Muscle of arm (tissue), 14 donors: ENCODE results near the gene KDM2B. TPM values are rescaled to one million over a fixed set of nuclear protein-coding genes. Genes with fewer than 3 reads are reported as not detected.

Experiments used
- DNase-seq: peaks from one replicate; pipeline ENCODE4 v3.0.0-alpha.2; 2013
- long read RNA-seq, 11 donors: transcript quantifications; one replicate each; lab custom pipeline, GENCODE V29; 2026
- polyA plus RNA-seq, 12 donors: library from polyadenylated mRNA; unstranded; fragments of 120-200 nt; gene quantifications; one replicate each; pipeline ENCODE4 v1.2.1, GENCODE V29; 2013; ENCODE audit not compliant: insufficient read length in 12 of 12

Gene KDM2B
- 10 to 100 TPM in 11 of 12 donors, not detected in 1; 14.0 to 39.3 (median 24.8) TPM for polyA plus RNA-seq
- long read RNA-seq, donor 1, full-length matches to known transcripts: 1 of 1 reads
- long read RNA-seq, donor 1, partial matches to known transcripts: 0 of 1 reads
- long read RNA-seq, donor 1, other reads (novel, unspliced or antisense): 0 of 1 reads
- long read RNA-seq, donor 2: 0 reads
- long read RNA-seq, donor 3: 0 reads
- long read RNA-seq, donor 4, partial matches to known transcripts: 0 of 1 reads
- long read RNA-seq, donor 4, other reads (novel, unspliced or antisense): 0 of 1 reads
- long read RNA-seq, donor 5, partial matches to known transcripts: 0 of 1 reads
- long read RNA-seq, donor 5, other reads (novel, unspliced or antisense): 0 of 1 reads
- long read RNA-seq, donor 6: 0 reads
- long read RNA-seq, donor 7, partial matches to known transcripts: 0 of 1 reads
- long read RNA-seq, donor 7, other reads (novel, unspliced or antisense): 0 of 1 reads
- long read RNA-seq, donor 8: 0 reads
- long read RNA-seq, donor 9: 0 reads
- long read RNA-seq, donor 10: 0 reads
- long read RNA-seq, donor 11, partial matches to known transcripts: 0 of 1 reads
- long read RNA-seq, donor 11, other reads (novel, unspliced or antisense): 0 of 1 reads

DNA sequence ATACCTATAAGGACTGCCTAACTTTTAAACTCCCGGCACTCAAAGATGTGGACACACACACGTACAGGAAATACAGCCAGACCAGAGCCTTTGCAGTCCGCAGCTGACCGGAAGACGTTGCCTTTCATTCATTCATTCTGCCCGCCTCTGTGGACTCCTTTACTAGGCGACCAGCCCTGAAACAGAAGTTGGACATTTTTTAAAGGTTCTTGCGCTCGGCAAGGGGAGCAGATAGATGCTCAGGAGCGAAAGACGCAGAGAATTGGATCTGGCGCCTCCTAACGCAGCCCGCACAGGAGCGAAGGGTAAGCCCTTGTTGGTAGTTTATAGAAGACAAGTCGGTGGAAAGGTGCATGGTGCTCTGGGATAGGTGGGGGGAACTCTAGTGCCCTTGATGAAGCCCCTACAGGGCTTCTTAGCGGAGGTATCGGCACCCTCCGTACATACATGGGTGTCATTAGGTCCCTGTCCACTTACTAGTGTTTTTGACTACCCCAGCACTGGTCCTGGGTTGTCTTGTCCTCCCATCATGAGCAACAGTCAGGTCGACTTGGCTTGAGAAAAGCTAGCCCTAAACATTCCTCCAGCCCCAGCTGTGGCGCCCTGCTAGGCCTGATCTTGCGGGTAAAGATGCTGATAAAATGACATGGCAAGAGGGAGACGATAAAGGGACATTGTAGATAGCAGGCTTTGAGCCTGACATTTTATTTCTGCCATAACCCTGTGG, at the start of gene KDM2B:
TSS of gene KDM2B (minus strand) at position 65 of the 727 bp plus-strand sequence. CDS start 112 bp downstream, outside the sequence.
- no peak for DNase-seq

DNA sequence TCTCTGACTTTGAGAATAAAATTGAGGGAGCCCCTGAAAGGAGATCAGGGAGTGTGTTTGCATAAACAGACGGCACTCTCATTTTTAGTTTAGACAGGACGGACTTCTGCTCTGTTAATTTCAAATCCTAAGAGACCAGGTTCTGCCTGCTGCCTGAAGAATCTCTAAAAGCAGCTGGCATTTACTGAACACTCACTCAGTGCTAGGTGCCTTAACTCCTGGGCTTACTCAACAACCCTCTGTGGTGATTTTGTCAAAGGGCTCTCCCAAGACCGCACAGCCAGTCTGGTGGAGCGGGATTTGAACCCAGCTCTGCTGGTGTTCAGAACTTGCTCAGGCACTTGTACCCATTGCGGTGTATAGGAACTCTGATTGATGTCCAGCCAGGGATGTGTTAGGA, 47.7 kb upstream of the KDM2B start:
- DNase-seq: no peak

DNA sequence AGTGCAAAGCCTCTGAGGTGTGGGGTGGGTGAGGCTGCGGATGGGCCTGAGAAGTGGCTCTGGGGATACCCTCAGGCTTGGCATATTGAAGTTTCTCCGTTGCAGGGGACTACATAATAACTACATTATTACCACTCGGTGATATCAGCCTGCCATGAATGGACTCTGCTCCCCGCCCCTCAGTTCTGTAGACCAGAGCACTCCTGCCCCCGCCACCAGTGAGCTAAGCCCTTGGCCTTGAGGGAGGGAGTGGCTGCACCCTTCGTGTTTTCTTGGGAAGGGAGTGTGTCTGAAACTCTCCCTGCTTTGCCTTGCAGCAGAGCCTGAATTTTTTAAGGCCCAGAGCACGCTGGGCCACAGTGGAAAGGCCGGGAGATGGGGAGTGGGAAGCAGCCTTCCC, 47.2 kb upstream of the KDM2B start:
- DNase-seq: no peak

DNA sequence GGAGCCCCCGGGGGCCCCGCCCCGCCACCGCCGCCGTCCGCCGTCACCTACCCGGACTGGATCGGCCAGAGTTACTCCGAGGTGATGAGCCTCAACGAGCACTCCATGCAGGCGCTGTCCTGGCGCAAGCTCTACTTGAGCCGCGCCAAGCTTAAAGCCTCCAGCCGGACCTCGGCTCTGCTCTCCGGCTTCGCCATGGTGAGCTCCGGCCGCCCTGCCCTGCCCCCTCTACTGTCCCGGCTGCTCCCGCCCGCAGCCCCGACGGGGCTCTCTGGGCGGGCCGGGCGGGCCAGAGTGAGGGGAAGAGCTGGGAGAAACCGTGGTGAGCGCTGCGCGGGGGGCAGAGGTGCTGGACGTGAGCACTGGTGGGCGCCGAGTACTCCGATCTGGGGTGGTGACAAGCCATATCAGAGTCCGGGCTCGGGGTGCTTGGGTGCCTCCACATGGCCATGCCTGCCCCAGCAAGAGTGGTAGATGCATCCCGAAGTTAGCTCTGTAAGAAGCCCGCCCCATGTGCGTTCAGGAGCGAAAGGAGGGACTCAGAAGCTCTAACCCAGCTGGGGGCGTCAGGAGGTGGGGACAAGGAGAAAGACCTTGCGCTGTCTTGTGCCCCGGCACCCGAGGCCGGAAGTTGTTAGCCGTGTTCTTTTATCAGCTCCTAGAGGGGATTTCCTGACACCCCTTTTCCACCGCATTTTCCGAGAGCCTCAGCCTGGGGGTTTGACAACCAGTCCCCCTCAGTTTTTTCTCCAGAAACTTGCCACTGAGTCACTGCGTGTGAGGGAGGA, 46.2 kb upstream of the KDM2B start:
- peak; percentile 45 for DNase-seq

DNA sequence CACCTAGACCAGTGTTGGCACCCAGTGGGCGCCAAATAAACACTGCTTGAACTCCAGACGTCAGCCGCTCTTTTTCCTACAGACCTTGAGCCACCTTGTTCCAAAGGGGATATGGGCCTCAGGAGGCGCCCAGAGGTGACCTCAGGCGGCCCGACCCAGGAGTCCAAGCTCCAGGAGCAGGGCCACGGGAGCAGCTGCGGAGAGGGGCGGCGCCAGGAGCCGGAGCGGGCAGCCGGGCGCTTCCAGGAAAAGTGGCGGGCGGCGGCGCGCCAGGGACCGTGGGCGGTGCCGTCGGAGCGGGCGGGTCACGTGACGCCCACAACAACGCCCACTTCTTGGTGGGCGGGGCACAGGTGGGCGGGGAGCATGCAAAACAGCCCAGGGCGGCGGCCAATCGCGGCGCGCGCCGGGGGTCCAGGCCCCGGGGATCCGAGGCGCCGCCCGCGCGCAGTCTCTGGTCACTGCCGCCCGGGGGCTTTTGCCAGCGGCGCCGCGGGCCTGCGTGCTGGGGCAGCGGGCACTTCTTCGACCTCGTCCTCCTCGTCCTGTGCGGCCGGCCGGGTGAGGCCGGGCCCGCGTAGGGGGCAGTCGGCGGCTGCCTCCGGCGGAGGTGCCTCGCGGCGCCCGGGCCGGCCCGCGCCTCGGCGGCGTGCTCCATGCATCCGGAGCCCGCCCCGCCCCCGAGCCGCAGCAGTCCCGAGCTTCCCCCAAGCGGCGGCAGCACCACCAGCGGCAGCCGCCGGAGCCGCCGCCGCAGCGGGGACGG, 45.4 kb upstream of the KDM2B start, which contains the start of gene ORAI1:
TSS of gene ORAI1 (plus strand) at position 444 of the 766 bp plus-strand sequence.
- peak; percentile 96 for DNase-seq

DNA sequence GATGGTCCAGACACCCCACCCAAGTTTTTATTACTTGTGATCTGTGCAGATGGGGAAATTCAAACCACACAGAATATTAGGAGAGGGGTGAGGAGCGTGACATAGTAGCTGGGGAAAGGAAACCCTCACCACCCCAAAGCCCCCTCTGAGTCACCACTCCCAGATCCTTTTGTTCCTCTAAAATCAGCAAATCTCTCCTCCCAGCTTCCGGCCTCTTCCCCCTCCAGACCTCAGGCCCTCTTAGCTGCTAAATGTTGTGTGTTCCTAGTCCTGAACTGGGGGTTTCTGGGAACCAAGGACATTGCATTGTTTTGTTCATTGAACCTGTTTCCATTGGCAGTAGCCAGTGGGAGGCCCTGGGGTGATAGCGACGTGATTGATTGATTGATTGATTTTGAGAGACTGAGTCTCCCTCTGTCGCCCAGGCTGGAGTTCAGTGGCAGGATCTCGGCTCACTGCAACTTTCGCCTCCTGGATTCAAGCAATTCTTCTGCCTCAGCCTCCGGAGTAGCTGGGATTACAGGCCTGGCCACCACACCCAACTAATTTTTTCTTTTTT, 39.6 kb upstream of the KDM2B start:
- DNase-seq: no peak

DNA sequence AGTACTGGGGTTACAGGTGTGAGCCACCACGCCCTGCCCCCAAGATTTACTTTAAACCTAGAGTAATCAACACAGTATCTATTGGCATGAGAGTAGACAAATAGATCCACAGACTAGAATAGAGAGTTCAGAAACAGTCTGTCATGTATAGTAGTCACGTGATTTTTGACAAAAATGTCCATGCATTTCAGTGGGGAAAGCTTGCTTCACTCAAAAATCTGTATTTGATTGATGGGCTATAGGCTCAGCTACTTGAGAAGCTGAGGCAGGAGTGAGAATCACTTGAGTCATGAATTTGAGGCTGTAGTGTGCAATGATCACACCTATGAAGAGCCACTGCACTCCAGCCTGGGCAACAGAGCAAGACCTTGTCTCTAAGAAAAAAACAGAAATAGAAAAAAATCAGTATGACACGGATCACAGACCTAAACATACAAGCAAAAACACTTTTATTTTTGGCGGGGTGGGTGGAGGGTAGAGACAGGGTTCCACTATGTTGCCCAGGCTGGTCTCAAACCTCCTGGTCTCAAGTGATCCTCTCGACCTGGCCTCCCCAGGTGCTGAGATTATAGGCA, 37.9 kb upstream of the KDM2B start:
- DNase-seq: no peak

- DNase-seq: no peak
These were observed 34.1 kb upstream of the KDM2B start for GRCh38 chr12:121614872-121615467.

DNA sequence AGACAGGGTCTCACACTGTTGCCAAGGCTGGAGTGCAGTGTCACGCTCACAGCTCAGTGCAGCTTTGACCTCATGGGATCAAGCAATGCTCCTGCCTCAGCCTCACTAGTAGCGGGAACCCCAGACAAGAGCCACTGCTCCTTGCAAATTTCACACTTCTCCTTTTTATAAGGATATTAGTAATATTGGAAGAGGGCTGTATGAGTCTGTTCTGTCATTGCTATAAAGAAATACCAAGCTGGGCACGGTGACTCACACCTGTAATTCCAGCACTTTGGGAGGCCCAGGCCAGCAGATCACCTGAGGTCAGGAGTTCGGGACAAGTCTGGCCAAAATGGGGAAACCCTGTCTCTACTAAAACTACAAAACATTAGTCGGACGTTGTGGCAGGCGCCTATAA, 32.6 kb upstream of the KDM2B start:
- no peak for DNase-seq

DNA sequence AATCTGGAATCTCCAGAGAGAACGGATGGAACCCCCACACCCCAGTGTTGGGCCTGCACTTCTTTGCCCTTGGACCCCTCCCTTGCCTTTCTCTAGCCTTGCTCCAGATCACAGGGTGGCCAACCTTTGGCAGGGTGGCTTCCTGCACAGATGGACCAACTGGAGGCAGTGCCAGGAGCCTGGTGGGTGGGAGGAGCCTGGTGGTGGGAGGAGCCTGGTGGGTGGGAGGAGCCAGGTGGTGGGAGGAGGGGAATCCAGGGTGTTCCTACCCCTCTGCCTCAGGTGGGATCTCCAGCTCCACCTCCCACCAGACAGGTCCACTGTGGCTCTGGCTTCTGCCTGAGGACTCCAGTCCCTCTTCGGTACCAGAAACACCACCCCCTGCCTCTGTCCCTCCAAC, 30.5 kb upstream of the KDM2B start:
- no peak for DNase-seq

GRCh38 chr12:121610239-121611149, 29.7 kb upstream of the KDM2B start:
- no peak for DNase-seq

GRCh38 chr12:121608301-121608700, 27.5 kb upstream of the KDM2B start:
- DNase-seq: no peak

DNA sequence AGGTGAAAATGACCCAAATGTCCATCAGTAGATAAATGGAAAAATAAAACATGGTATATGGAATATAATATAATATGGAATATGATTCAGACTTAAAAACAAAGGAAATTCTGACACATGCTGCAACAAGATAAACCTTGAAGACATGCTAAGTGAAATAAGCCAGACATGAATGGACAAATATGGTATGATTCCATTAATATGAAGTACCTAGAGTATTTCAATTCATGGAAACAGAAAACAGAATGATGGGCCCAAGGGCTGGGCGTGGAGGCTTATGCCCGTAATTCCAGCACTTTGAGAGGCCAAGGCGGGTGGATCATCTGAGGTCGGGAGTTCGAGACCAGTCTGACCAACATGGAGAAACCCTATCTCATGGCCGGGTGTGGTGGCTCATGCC, 22.8 kb upstream of the KDM2B start:
- no peak for DNase-seq

DNA sequence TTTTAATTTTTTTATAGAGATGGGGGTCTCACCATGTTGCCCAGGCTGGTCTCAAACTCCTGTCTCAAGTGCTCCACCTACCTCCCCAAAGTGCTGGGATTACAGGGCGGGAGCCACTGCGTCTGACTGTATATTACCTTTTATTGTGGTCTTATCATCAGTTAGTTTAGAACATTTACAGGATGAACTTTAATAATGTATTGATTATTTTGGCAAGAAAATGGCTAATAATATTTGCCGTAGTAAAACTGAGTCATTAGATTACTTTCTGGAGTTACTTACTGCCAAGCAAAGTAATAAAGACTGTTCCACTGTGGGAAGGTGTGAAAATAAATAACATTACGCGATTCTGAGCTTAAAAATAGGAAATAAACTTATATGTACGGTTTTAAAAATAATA, 21.9 kb upstream of the KDM2B start:
- DNase-seq: no peak

DNA sequence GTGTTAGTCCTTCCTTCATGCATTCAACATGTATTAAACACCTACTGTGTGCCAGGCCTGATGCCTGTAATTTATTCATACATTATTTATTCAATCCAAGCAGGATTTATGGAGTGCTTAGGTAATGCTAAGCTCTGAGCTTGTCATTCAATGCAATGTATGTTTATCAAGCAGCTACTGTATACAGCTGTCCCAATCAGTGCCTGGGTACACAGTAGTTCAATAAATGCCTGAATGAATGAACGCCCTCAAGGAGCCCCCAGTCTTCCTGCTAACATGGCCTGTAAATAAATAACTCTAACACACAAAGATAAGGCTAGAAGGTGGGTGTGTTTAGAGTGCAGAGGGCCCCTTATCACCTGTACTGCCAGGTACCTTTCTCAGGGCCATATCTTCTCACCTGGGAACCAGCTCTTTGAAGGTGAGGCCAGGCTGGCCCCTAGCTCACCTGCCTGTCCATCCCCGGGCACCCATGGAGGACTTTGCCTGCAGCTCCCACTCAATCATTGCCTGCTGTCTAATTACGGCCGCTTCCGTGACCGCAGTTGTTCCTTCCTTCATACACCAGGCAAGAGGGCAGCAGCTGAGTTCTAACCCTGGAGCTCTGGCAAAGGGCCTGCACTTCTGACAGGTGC, 20.0 kb upstream of the KDM2B start:
- no peak for DNase-seq

GRCh38 chr12:121596526-121596925, 15.7 kb upstream of the KDM2B start:
- DNase-seq: no peak

DNA sequence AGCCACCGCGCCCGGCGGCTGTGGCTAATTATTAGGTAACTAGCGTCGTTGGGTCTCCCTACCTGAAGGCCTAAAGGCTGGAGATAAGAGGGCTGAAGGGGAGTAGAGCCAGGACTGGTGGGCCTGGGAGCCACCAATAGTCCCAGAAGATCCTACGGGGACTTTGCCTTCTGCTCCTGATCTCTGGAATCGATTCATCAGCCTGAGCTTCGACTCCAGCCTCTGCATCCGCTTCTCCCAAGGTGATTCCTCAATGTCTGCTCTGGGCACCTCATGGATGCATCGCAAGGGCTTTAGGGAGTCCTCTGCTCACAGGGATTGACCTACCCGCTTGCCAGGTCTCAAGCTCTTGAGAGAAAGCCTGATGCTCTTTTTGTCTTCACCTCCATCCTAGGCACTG, 14.7 kb upstream of the KDM2B start:
- DNase-seq: no peak

- no peak for DNase-seq
These were observed 11.5 kb upstream of the KDM2B start for GRCh38 chr12:121592320-121592719.
